H9 (cell line): ENCODE measurements around the gene MFSD2B. TPM values are rescaled to one million over a fixed set of nuclear protein-coding genes. Genes with fewer than 3 reads are reported as not detected.

ENCODE experiments used
- DNase-seq: peaks from one replicate; pipeline ENCODE4 v3.0.0-alpha.2; 2017
- H2AFZ ChIP-seq: one replicate; pipeline ENCODE4 v1.6.1; 2013; ENCODE audit warnings: mild to moderate bottlenecking, low read length, control low read depth, moderate library complexity
- H2AK5ac ChIP-seq: 2 replicates; pipeline ENCODE4 v1.6.1; 2013; ENCODE audit warnings: low read length, control low read depth, mixed read lengths; ENCODE audit not compliant: insufficient read length
- H2BK120ac ChIP-seq: one replicate; pipeline ENCODE4 v1.6.1; 2013; ENCODE audit warnings: low read depth, mild to moderate bottlenecking, low read length, control low read depth, inconsistent platforms; ENCODE audit not compliant: poor library complexity, severe bottlenecking
- H2BK12ac ChIP-seq: 2 replicates; pipeline ENCODE4 v1.6.1; 2013; ENCODE audit warnings: low read length, control low read depth, mixed read lengths, low read depth; ENCODE audit not compliant: insufficient read length
- H2BK15ac ChIP-seq: 2 replicates; pipeline ENCODE4 v1.6.1; 2013; ENCODE audit warnings: low read depth, low read length, control low read depth
- H2BK20ac ChIP-seq: one replicate; pipeline ENCODE4 v1.6.1; 2013; ENCODE audit warnings: low read depth, mild to moderate bottlenecking, low read length, control low read depth, inconsistent platforms; ENCODE audit not compliant: poor library complexity, severe bottlenecking
- H2BK5ac ChIP-seq: 2 replicates; pipeline ENCODE4 v1.6.1; 2013; ENCODE audit warnings: low read length, control low read depth, mixed read lengths; ENCODE audit not compliant: insufficient read length
- H3K14ac ChIP-seq: 2 replicates; pipeline ENCODE4 v1.6.1; 2013; ENCODE audit warnings: low read length, control low read depth; ENCODE audit not compliant: insufficient read depth
- H3K18ac ChIP-seq: 2 replicates; pipeline ENCODE4 v1.6.1; 2013; ENCODE audit warnings: low read depth, mild to moderate bottlenecking, mixed read lengths, low read length, control low read depth; ENCODE audit not compliant: insufficient read length
- H3K23ac ChIP-seq: 2 replicates; pipeline ENCODE4 v1.6.1; 2013; ENCODE audit warnings: low read length, control low read depth, mixed read lengths, low read depth; ENCODE audit not compliant: insufficient read length
- H3K23me2 ChIP-seq: 2 replicates; pipeline ENCODE4 v1.6.1; 2013; ENCODE audit warnings: low read depth, mild to moderate bottlenecking, mixed read lengths, low read length, control low read depth; ENCODE audit not compliant: insufficient read length, poor library complexity, severe bottlenecking
- H3K27ac ChIP-seq: 2 replicates; pipeline ENCODE4 v1.5.1; 2013; ENCODE audit warnings: low read length, control low read depth, mixed read lengths, low read depth; ENCODE audit not compliant: insufficient read length
- H3K27me3 ChIP-seq: 2 replicates; pipeline ENCODE4 v1.6.1; 2013; ENCODE audit warnings: low read length, control low read depth, inconsistent platforms; ENCODE audit not compliant: insufficient read depth
- H3K4ac ChIP-seq: 2 replicates; pipeline ENCODE4 v1.6.1; 2013; ENCODE audit warnings: low read depth, mild to moderate bottlenecking, control low read depth, inconsistent platforms, low read length, moderate library complexity
- H3K4me1 ChIP-seq: 2 replicates; pipeline ENCODE4 v1.6.1; 2013; ENCODE audit warnings: low read length, control low read depth, inconsistent platforms; ENCODE audit not compliant: insufficient read depth
- H3K4me2 ChIP-seq: 2 replicates; pipeline ENCODE4 v1.6.1; 2013; ENCODE audit warnings: low read length, control low read depth, mixed read lengths; ENCODE audit not compliant: insufficient read length, insufficient read depth
- H3K56ac ChIP-seq: 2 replicates; pipeline ENCODE4 v1.6.1; 2013; ENCODE audit warnings: low read depth, mild to moderate bottlenecking, mixed read lengths, low read length, control low read depth; ENCODE audit not compliant: insufficient read length
- H3K79me1 ChIP-seq: 2 replicates; pipeline ENCODE4 v1.6.1; 2013; ENCODE audit warnings: low read depth, mild to moderate bottlenecking, moderate library complexity, low read length, control low read depth, inconsistent platforms; ENCODE audit not compliant: insufficient read depth, poor library complexity, severe bottlenecking
- H3K79me2 ChIP-seq: 2 replicates; pipeline ENCODE4 v1.6.1; 2013; ENCODE audit warnings: low read length, control low read depth, inconsistent platforms; ENCODE audit not compliant: insufficient read depth
- H3K9ac ChIP-seq: 2 replicates; pipeline ENCODE4 v1.6.1; 2013; ENCODE audit warnings: low read length, control low read depth, mixed read lengths; ENCODE audit not compliant: insufficient read length; ENCODE audit errors: extremely low read depth
- H3K9me3 ChIP-seq: one replicate; pipeline ENCODE4 v1.6.1; 2013; ENCODE audit warnings: low read depth, low read length, inconsistent platforms; ENCODE audit not compliant: control insufficient read depth
- H3T11ph ChIP-seq: one replicate; pipeline ENCODE4 v1.6.1; 2013; ENCODE audit warnings: mild to moderate bottlenecking, low read length, control low read depth, inconsistent platforms
- H4K20me1 ChIP-seq: one replicate; pipeline ENCODE4 v1.6.1; 2013; ENCODE audit not compliant: control insufficient read depth, insufficient read length, insufficient read depth
- H4K5ac ChIP-seq: 2 replicates; pipeline ENCODE4 v1.6.1; 2013; ENCODE audit warnings: low read depth, mild to moderate bottlenecking, mixed read lengths, low read length, control low read depth; ENCODE audit not compliant: insufficient read length
- H4K8ac ChIP-seq: replicated peaks from 2 replicates; pipeline ENCODE4 v1.6.1; 2013; ENCODE audit warnings: low read length, control low read depth, mixed read lengths, low read depth; ENCODE audit not compliant: insufficient read length
- H4K91ac ChIP-seq: 2 replicates; pipeline ENCODE4 v1.6.1; 2013; ENCODE audit warnings: low read depth, mild to moderate bottlenecking, moderate library complexity, mixed read lengths, low read length, control low read depth; ENCODE audit not compliant: insufficient read length
- H3K27ac Mint-ChIP-seq, 3 experiments: 2 replicates in 2 of 3; 3 replicates in 1 of 3; pipeline ENCODE4 v1.8.0; 2020 to 2021; ENCODE audit warnings: mixed read lengths in 3 of 3, mild to moderate bottlenecking in 1 of 3, moderate library complexity in 1 of 3
- H3K27me3 Mint-ChIP-seq: 2 replicates; pipeline ENCODE4 v1.8.0; 2021; ENCODE audit warnings: low read depth, mild to moderate bottlenecking, moderate library complexity, mixed read lengths
- H3K36me3 Mint-ChIP-seq, 3 experiments: 2 replicates in 2 of 3; 3 replicates in 1 of 3; pipeline ENCODE4 v1.8.0; 2020 to 2021; ENCODE audit warnings: low read depth in 3 of 3, mixed read lengths in 3 of 3; ENCODE audit not compliant: insufficient read depth in 1 of 3
- H3K4me1 Mint-ChIP-seq, 2 experiments: 2 replicates each; pipeline ENCODE4 v1.8.0; 2020; ENCODE audit warnings: mixed read lengths in 2 of 2
- H3K4me3 Mint-ChIP-seq, 2 experiments: 2 replicates in 1 of 2; 3 replicates in 1 of 2; pipeline ENCODE4 v1.8.0; 2020 to 2021; ENCODE audit warnings: mild to moderate bottlenecking in 2 of 2, mixed read lengths in 2 of 2, moderate library complexity in 1 of 2
- H3K9me3 Mint-ChIP-seq, 2 experiments: 2 replicates in 1 of 2; 3 replicates in 1 of 2; pipeline ENCODE4 v1.8.0; 2020; ENCODE audit warnings: mild to moderate bottlenecking in 2 of 2, mixed read lengths in 2 of 2, moderate library complexity in 1 of 2
- WGBS: extraction: QIAGEN DNeasy Blood & Tissue Kit; methylation state at CpG from one replicate; pipeline ENCODE4 v1.1.7; 2013; ENCODE audit warnings: missing lambda C conversion rate, low lambda C conversion rate, mixed read lengths; ENCODE audit not compliant: insufficient read length; ENCODE audit errors: extremely low coverage; 5-methylcytosine and 5-hydroxymethylcytosine counted together
- total RNA-seq: library from RNA; stranded (reverse); gene quantifications from 2 replicates; pipeline ENCODE4 v1.2.1, GENCODE V29; 2021
- TF ChIP-seq, protein P1 (sequence below): fragments of 200-600 bp; sonication (generic); conservative IDR thresholded peaks from 3 replicates; pipeline ENCODE4 v1.8.0; 2021; ENCODE audit warnings: antibody characterized with exemption, mild to moderate bottlenecking

Gene MFSD2B
- total RNA-seq, 1 experiment from 2014 or later = 1.3 TPM

GRCh38 chr2:24055750-24056149 lies 45.9 kb downstream of the MFSD2B start:
- Histone ChIP-seq H2BK12ac (no peak overlapping the region), H2BK15ac (no peak overlapping the region), H3K4me1 (no peaks in the 10 kb centered on the region), H3T11ph (no peak overlapping the region), H3K23me2 (no peaks in the 10 kb centered on the region), H4K91ac (no peak overlapping the region), H2AK5ac (no peak overlapping the region), H4K5ac (no peak overlapping the region), H2BK20ac (no peak overlapping the region), H3K4me2 (no peak overlapping the region), H3K79me2 (no peaks in the 10 kb centered on the region), H2BK5ac (no peak overlapping the region), H3K18ac (no peak overlapping the region), H3K23ac (no peak overlapping the region), H3K14ac (no peak overlapping the region), H4K8ac (no peak overlapping the region), H2BK120ac (no peak overlapping the region), H3K4ac (no peak overlapping the region), H3K79me1 (no peaks in the 10 kb centered on the region), H3K27me3 (no peaks in the 10 kb centered on the region), H3K9me3 (no peaks in the 10 kb centered on the region), H3K9ac (no peak overlapping the region), H3K56ac (no peak overlapping the region), H3K27ac (no peak overlapping the region), H4K20me1 (no peaks in the 10 kb centered on the region), H2AFZ (no peak overlapping the region)
- H3K27ac Mint-ChIP-seq = no peak overlapping the region
- no CpG with 5 or more reads among the region's 6 CpGs for WGBS
- peaks cover 0 to 3% of the 10 kb centered on the region in 2 experiments; a peak in 2 of 4 replicates for H3K4me1 Mint-ChIP-seq
- no peaks in the 10 kb centered on the region for H3K9me3 Mint-ChIP-seq
- H3K27me3 Mint-ChIP-seq = no peaks in the 10 kb centered on the region
- TF ChIP-seq, protein P1, sequence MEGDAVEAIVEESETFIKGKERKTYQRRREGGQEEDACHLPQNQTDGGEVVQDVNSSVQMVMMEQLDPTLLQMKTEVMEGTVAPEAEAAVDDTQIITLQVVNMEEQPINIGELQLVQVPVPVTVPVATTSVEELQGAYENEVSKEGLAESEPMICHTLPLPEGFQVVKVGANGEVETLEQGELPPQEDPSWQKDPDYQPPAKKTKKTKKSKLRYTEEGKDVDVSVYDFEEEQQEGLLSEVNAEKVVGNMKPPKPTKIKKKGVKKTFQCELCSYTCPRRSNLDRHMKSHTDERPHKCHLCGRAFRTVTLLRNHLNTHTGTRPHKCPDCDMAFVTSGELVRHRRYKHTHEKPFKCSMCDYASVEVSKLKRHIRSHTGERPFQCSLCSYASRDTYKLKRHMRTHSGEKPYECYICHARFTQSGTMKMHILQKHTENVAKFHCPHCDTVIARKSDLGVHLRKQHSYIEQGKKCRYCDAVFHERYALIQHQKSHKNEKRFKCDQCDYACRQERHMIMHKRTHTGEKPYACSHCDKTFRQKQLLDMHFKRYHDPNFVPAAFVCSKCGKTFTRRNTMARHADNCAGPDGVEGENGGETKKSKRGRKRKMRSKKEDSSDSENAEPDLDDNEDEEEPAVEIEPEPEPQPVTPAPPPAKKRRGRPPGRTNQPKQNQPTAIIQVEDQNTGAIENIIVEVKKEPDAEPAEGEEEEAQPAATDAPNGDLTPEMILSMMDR = no peak
- H3K4me3 Mint-ChIP-seq = no peak overlapping the region
- H3K36me3 Mint-ChIP-seq = peaks cover 17 to 26% (median 18%) of the 10 kb centered on the region in 3 experiments
- no peak for DNase-seq
